GM21526 (cell line): ENCODE measurements around the gene SORCS2.

Experiments used
- ATAC-seq: cut with Tn5 transposase; IDR thresholded peaks from one replicate; pipeline ENCODE4 v1.9.1; 2021; ENCODE audit warnings: moderate library complexity; ENCODE audit not compliant: unreplicated experiment, low FRiP score

The SORCS2 gene

DNA sequence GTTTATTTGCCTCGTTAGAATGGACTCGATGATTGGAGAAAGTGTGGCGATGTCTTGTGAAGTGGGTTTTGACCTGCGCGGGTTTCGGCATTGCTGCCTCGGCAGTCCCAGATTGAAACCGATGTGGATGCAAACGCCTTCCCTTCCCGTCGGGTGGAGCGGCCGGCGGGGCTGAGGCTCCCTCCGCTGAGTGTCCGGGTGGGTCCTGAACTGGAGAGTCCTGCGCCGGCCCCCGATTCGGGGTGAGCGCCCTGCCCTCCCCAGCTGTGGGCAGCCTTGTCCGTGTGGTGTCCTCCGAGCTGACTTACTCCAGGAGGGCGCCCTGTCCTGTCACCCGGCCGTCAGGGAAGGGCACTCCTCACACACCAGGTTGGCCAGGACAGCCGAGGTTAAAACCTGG is 317.7 kb downstream of the SORCS2 start:
- ATAC-seq = no peak

- ATAC-seq = no peak
Measured at GRCh38 chr4:7510538-7510937, 318.2 kb downstream of the SORCS2 start.

DNA sequence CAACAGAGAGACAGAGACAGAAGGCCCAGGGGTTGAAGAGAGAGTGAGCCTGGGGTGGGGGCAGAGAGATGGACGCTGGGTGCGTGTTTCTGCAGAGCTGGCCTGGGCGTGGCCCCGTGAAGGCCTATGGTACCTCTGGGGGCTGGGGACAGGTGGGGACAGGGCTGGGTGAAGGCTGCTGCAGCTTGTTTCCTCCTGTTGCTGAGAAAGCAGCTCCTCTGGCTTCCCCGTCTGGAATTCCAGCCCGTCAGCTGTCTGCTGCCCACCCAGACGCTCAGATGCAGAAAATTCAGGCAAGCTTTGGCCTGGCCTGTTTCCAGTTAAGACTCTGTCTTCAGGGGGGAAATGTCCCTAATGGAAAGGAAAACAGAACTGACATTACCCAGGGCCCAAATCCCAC is 319.2 kb downstream of the SORCS2 start:
- ATAC-seq = no peak

- no peak for ATAC-seq
Measured at GRCh38 chr4:7512428-7512827, 320.1 kb downstream of the SORCS2 start.

DNA sequence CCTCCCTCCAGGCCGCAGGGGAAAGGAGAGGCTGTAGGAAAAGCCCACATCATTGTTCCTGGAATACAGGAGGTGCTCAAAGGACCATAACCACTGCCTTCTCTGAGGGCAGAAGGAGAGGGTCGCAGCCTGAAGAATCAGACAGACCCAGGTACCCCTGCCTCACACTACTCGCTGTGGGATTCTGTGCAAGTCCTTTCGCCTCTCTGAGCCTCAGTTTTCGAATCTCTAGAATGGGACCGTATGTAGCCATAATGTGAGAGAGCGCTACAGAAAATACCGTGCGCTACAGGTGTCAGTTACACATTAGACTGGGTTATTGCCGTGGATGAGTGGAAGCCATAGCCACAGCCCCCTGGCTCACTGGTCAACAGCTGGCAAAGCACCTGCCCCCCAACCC is 320.6 kb downstream of the SORCS2 start:
- no peak for ATAC-seq

DNA sequence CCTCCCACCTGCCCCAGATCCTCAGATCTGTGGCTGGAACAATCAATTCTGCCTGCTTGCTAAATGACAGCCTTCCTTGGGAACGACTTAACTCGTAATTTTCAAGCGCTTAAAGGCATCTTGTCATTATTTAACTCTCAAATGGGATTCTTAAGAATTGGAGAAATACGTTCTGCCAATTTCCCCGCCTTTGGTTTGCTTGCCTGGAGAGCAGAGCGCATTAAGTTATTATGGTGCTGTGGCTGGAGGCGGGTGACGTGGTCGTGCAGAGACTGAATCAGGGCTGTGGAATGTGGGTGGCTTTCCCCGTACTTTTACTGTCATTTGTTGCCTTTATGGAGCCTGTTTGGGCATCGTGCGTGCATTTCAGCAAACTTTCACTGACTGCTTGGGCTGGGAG is 321.3 kb downstream of the SORCS2 start:
- ATAC-seq = no peak

- ATAC-seq = no peak
Measured at GRCh38 chr4:7514281-7514680, 321.9 kb downstream of the SORCS2 start.

DNA sequence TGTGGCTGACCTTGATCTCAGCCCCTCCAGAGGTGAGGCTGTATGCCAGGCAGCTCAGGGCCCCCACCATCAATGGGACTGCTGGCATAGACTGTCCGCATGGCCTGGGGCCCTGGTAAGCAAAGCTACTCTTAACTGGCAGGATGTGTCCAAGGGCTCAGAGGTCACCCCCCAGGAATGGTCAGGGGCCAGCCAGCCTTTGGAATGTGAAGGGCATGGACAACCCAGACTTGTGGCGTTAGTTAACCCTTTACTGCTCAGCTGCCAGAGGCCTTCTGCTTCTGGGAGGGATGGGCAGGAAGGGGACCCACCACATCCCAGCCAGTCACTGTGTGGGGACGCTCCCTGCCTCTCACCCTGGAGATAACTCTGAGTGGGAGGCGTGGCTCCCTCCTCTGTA is 322.5 kb downstream of the SORCS2 start:
- ATAC-seq = no peak

DNA sequence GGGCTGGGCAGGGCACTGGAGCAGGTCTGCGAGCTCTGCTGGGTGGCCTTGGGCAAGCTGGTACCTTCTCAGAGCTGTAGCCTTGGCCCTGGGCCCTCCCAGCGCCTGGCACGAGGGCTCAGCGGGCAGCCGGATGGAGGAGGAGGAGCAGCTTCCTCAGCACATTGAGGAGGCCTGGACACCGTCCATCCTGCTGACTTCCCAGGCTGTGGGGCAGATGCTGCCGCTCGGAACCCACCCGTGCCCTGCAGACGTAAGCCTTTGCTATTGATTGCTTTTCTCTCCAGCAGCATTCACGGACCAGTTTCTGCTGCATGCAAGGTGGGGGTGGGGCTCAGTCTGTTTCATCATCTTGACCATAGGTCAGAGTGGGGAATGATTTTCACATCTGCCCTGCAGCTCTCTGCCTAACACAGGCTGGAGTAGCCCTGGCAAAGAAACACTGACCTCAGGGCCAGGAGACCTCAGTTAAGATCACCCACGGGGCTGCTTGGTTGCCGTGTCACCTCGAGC is 323.1 kb downstream of the SORCS2 start:
- no peak for ATAC-seq

DNA sequence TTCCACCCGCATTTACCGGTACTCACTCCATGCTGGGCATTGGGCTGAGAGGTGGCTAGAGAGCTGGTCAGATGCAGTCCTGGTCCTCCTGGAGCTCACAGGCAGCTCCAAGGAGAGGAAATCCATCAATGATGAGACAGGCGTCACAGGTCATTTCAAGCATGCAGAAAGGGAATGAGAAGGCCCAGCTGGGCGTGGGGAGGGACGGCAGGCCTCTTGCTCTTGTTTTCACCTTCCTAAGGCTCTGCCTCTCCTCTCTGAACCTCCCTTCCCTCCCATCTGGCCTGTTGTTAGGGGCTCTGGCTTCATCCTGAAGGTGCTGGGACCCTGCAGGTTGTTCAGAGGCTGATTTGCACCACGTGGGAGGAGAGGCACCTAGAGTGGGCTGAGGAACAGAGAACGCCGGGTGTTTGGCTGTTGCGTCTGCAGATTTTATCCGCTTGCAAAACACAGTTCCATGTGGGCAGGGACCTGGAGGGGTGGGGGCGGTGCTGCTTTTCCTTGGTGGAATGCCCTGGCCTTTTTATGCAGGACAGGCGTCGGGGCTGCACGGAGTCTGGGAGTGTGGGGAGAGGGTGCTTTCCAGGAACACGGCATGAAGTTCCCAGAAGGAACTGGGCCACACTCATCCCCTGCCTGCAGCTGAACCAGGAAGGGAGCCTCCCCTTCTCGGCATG is 323.9 kb downstream of the SORCS2 start:
- ATAC-seq = no peak

DNA sequence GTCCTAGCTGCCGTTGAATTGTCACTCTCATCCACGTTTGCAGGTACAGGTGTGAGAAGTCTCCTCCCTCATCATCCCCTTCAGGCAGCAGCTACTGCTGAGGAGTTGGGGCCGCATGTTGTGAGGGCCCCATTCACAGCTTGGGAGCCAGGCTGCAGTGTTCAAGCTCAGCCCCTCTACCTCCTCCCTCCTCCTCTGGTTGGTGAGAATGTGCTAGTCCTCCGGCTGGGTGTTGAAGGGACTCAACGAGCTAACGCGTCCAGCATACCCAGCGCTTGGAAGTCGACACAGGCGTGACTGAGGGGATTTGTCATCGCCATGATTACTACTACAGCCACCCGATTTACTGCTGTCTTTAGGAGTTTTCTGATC is 324.4 kb downstream of the SORCS2 start:
- ATAC-seq = no peak

DNA sequence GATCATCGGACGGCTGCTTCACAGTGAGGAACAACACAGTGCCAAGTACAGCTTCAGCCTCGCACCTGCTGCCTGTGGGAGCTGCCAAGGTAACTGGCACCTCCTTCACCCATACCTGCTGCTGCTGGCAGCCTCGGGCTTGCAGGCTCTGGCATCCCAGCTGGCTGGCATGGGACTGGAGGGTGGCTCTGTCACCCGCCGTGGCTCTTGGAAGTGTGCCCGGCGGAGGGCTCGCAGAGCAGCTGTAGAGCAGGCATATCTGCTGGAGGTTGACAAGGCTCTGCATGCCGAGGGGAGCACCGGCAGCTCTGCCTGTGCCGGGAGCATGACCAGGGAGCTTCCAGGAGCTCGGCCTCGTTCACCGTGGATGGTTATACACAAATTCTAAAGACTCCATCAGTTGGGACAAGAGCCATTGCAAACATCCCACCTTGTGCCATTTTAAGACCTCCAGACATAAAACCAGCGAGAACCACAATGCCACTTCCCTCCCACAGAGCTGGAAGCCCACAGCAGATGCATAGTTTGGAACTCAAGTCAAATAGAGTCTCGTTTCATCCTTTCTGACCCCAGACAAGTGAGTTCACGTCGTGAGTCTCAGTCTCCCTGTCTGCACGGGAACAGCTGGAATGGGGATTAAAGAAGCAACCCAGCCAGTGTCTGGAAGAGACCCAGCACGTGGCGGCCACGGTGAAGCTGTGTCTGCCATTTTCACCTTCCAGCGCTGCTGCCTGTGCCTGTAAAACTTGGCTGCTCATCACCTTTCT is 326.7 kb downstream of the SORCS2 start:
- ATAC-seq = no peak

DNA sequence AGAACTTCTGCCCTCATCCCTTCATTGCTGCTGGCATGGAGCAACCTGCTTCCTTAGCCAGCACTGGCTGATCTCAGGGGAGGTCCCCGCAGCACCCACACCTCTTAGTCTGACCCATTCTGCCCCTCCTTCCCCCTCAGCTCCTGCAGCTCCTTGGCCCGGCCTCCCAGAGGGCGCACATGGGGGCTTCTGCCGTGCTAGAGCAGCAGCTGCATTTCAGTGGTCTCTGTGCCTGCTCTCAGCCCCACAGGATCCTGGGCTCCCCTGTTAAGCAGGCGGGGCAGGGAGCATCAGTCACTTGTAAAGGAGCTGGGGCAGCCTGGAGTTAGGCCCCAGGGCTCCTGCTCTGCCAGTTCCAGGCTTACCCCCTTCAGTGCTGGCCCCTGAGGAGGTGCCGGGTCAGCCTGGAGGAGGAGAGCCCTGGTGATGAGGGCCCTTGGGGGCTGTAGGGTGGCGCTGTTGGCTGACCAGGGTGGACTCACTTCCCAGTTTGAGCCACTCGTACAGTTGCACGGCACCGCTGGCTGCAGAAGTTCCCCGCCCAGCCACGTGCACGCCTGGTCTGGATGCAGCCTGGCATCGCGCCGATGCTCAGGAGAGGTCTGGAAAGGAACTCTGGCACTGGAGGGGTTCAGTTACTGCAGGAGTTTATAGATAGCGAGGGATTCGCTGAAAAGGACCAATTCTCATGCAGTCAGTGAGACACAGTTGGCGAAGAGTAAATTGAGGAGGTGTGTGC is 327.5 kb downstream of the SORCS2 start:
- ATAC-seq = no peak

DNA sequence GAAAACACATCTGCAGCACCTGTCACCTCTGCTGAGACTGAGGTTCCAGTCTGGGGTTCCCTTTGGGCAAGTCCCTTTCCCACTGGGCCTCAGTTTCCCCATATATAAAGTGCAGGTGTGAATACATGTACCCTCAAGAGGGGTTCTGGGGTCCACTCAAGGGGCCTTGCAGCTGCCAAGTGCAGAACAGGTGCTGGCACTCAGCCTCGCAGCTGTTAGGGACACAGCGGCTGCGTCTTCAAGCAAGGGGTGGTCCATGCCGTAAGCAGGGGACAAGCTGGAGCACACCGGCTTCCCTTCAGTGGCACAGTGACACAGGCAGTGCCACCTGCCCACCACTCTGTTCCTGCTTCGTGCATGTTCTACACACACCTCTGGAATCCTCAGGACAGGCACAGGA is 329.3 kb downstream of the SORCS2 start:
- no peak for ATAC-seq

DNA sequence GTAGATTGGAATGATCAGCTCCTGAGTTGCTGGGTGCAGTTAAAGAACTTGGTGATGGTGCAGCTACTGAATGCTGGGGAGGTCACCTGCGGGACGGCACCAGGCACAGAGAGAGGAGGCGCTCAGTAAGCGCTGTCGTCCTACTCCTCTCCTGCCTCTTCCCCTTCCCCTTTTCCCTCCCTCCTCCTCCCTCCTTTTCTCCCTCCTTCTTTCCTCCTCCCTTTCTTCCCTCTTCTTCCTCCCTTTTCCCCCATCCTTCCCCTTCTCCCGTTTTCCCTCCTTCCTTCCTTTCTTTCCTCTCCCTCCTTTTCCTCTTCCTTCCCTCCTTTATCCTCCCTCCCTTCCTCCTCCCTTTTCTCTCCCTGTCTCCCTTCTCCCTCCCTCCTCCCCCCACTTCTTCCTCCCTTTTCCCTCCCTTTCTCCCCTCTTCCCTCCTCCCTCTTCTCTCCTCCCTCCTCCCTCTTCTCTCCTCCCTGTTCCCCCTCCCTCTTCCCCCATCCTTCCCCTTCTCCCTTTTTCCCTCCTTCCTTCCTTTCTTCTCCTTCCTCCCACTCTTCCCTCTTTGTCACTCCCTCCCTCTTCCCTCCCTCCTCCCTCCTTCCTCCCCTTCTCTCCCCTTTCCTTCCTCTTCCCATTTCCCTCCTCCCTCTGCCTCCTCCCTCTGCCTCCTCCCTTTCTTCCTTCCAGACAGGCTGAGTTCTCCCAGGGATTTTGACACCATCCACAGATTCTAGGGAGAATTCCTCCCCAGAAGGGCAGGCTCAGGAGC is 330.3 kb downstream of the SORCS2 start:
- ATAC-seq = no peak

DNA sequence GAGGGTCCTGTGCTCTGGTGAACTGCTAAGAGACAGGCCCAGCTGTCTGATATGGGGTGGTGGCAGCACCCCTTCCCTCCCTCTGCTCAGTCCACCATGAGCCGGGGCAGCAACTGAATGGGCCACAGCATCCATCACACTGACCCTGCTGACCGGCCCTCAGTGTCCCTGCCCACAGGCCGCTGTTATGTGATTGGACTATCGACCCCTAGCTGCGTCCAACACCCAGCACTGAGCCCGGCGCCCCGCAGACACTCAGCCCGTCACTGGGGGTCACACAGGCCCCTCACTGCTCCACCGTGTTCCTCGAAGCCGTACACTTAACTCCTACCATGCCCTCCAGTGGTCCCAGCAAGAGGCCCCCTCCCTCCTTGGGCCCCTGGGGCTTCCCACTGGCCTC is 331.2 kb downstream of the SORCS2 start:
- ATAC-seq = no peak

DNA sequence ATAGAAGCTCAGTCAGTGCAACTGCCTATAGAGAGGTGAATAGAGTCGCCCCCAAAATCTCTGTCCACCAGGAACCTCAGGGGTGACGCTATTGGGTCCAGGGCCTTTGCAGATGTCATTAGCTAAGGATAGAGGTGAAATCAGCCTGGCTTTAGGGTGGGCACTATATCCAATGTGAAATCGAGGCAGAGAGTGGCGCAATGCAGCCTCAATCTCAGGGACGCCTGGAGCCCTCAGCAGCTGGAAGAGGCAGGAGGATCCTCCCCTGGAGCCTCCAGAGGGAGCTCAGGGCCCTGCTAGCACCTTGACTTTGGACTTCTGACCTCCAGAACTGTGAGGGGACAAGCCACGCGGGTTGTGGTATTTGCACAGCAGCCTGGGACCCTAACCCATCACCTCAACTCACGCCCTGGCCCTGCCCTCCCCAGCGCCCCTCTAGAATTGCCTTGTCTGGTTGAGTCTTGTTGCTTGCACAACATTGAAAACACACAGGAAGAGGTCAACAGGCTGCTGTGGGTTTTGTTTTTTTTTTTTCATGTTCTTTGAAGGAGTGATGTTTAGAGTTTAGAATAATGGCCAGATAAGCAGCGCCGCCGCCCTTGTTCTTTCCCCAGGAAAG is 331.8 kb downstream of the SORCS2 start:
- ATAC-seq = no peak

- ATAC-seq = no peak
Measured at GRCh38 chr4:7524843-7525242, 332.5 kb downstream of the SORCS2 start.

- ATAC-seq = no peak
Measured at GRCh38 chr4:7526491-7526890, 334.2 kb downstream of the SORCS2 start.

DNA sequence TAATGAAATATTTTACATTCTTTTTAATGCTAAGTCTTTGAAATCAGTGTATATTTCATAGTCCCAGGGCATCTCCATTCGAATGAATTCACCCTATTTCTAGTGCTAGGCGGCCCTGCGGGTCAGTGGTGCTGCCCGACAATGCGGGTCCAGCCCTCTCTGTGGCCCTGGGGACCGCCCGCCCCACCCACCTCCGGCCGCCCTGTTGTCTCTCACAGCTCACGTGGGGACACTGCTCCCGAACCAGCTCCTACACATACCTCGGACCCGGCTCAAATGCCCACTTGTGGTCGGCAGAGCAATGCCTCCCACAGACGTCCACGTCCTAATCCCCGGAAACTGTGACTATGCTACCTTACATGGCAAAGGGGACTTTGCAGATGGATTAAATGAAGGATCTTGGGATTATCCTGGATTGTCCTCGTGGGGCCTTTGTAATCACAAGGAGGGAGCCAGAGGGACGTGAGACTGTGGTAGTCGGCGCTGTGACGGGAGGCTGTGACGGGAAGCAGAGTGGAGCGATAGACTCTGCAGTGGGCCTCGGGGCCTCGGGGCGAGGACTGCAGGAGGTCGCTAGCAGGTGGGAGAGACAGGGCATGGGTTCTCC is 334.7 kb downstream of the SORCS2 start:
- no peak for ATAC-seq
